ENCODE data around the gene POLR2J.
"Not testable (repeated sequence)": the region's sequence is repeated elsewhere in the genome, so short reads cannot be mapped to it uniquely, and the experiment has no call there.

POLR2J gene

DNA sequence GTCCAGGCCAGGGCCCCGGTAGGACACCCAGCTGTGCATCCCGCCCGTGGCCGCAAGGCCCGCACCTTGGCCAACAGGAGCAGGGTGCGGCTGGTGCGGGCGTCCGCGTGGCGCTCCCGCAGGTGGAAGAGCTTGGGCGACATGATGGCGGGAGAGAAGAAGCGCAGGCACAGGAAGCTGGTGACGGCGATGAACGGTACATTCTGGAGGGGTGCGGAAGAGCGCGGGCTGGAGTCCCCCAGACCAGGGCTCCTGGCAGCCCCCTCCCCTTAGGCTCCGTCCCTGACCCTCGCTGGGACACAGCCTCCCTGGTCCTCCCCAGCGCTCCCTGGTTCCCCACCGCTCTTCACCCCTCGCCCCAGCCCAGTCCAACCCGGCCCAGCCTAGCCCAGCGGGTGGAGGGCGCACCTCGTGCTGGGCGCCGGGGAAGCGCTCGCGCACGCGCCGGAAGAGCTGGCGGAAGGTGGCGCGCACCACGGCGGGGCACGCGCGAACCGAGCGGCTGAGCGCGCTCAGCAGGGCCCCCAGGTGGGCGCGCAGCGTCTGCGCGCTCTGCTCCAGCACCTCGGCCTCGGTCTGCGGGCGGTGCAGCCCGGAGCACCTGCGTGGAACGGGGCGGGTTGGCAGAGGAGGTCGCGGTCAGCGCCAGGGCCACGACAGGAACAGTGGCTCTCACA is 15.9 kb upstream of the POLR2J start:
- not testable (repeated sequence) for DNase-seq

GRCh38 chr7:102494026-102494425 is 15.3 kb upstream of the POLR2J start:
- peak in 1 of 2 donors; percentile 46 for DNase-seq

DNA sequence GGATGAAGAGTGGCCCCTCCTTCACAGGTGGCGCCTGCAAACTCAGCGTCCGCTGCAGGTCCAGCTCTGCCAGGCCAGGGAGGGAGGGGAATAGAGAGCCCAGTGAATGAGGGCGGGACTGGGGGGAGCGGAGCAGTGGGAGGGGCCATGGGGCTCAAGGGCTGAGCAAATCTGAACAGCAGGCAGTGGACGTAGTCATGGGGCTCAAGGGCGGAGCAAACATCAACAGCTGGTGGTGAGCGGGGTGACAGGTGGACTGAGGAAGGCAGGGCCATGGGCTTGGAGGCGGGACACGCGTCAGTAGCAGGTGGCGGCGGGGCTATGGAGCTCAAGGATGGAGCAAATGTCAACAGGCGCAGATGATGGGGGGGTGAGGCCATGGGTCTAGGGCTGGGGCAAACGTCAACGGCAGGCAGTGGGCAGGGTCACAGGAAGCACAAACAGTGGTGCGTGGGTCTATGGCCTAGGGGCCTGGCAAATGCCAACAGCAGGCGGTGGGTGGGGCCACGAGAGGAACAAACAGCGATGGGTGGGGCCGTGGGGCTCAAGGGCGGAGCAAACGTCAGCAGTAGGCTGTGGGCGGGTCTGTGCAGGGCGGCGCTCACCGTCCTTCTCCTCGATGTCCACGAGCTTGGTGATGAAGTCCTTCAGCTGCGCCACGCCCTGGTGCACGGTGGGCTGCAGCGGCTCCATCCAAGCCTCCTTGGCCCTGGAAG is 14.7 kb upstream of the POLR2J start:
- peak in 1 of 2 donors; percentile 24 for DNase-seq

- DNase-seq = peak; percentile 53 to 56
Measured at GRCh38 chr7:102490529-102491075, 11.9 kb upstream of the POLR2J start.

- not testable (repeated sequence) for DNase-seq
Measured at GRCh38 chr7:102484317-102484716, 5.6 kb upstream of the POLR2J start.

GRCh38 chr7:102481962-102482361 is 3.2 kb upstream of the POLR2J start:
- DNase-seq = not testable (repeated sequence)

GRCh38 chr7:102479982-102480637 is 1.4 kb upstream of the POLR2J start:
- peak; percentile 40 to 43 for DNase-seq

- not testable (repeated sequence) for DNase-seq
Measured at GRCh38 chr7:102479209-102479584, 475 bp upstream of the POLR2J start.

DNA sequence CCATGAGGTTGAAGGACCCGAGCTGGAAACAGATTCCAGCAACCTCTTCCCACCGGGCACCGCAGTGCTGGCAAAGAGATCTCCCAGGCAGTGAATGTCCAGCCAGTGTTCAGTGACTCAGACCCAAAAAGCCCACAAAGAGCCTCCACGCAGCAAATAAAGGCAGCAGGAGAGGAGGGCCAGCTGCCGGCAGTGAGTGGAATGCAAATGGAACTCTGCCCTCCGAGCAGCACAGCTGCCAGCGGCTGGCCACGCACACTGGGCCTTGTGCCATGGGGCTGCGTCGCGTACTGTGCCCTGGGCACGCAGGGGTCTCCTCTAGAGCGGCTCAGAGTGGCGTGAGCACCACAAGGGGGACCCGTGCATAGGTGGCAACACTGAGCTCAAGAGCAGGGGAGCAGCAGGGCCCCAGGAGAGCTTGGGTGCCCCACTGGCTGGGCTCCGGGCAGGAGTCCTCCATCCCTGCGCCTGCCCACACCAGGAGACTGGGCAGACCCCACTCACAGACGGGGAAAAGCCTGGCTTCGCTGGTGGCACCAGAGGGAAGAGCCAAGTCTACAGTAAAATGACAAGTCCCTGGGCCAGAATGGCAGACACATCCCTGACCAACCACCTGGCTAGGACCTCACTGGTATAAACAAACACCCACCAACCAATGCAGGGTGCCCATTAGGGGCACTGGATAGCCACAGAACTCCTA is 3.8 kb downstream of the POLR2J start:
- not testable (repeated sequence) for DNase-seq

GRCh38 chr7:102474116-102474515 is 4.6 kb downstream of the POLR2J start:
- not testable (repeated sequence) for DNase-seq

DNA sequence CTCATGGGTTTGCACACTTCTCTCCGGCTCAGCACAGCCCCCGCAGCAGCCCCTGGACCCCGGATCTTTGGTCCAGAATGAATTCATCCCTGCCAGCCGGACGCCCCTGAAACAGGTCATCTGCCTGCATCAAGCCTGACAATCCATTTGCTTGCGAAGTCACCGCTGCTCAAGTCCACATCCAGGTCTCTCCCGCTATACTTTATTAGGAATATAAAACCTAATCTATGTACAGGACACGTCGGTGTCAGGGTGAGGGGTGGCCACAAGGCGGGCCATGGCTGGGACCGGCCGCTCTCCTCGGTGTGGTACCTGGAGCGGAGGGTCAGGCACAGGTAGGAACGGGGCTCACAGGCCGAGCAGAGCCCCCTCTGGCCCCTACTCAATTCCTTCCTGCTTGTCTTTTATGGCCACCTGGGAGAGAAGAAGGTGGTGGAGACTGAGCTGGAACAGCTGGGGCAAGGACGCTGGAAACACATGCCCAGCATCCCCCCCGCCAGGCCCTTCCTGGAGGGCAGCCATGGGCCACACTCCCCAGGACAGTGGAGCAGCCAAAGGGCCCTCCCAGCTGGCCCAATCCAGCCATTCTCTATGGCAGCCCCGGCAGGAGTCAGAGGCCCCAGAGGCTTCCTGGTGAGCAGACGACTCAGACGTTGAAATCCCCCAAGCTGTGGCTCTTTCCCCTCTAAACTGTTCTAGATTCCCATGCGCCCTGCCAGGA is 5.3 kb downstream of the POLR2J start:
- DNase-seq = no peak

GRCh38 chr7:102472126-102473041 is 6.3 kb downstream of the POLR2J start:
- no peak for DNase-seq

DNA sequence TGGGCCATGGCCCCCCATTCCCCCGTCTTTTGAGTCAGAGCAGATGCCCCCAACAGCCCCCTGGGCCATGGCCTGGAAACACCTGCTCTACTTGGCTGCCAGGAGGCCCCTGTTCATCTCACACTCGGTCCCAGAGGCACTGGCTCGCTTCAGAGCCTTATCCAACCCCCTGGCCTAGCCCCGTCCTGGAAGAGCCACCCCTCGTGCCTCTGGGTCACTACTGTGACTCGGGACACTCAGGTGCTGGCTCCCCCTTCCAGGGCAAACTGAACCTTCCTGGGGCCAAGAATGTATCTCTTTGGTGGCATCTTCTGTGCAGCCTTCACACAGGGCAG is 7.0 kb downstream of the POLR2J start:
- no peak for DNase-seq

DNA sequence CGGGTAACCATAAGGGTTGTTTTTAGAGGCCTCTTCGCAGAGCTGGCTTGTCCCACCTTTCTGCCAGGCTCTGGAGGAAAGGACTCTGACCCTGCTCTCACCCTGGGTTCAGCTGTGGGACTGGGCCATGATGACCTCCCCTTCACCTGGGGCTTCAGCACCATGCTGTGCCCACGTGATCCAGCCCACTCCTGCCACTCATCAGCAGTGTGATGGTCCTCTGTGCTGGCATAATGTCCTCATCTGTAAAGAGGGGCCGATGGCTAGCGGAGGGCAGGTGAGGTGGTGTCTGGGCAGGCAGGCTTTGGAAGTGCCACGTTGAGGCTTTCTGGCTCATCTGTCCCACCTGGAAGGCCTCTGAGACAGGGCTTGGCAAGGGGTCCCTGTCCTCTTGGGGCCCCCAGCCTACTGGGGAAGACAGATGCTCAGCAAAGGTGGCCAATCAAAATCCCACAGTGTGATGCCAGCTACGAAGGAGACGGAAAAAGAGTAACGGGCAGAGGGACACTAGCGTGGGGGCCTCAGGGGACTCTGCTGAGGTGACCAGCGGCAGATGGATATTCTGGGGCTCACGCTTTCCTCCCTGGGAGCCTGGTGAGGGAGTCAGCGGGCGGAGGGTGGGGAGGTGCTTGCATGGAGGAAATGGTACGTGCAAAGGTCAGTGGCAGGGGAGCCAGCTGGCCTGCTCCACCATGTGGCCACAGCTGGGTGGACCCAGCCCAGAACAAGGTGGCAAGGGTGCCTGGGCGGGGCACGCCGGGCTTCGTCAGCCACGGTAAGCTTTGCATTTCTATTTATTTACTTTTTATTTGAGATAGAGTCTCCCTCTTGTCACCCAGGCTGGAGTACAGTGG is 8.5 kb downstream of the POLR2J start:
- DNase-seq = no peak

DNA sequence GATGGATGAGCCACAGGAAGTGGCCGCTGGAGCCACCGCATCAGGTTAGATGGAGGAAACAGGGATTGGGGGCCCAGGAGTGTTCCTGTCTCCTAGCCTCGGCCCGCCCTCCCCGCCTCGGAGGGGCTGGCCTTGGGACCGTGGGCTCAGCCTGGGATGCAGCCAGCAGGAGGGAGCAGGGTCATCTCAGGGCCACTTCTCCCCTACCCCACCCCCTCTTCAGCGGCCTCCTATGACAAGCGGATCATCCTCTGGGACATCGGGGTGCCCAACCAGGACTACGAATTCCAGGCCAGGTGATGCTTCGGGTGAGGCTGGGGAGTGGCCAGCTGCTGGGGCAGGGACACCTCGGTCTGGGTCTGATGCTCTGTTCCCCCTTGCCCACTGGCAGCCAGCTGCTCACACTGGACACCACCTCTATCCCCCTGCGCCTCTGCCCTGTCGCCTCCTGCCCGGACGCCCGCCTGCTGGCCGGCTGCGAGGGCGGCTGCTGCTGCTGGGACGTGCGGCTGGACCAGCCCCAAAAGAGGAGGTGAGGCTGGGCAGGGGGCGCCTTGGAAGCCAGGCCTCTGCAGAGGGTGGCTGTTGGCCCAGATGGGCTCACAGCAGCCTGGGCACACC is 9.3 kb downstream of the POLR2J start:
- DNase-seq = no peak

- no peak for DNase-seq
Measured at GRCh38 chr7:102468478-102469350, 10.0 kb downstream of the POLR2J start.

DNA sequence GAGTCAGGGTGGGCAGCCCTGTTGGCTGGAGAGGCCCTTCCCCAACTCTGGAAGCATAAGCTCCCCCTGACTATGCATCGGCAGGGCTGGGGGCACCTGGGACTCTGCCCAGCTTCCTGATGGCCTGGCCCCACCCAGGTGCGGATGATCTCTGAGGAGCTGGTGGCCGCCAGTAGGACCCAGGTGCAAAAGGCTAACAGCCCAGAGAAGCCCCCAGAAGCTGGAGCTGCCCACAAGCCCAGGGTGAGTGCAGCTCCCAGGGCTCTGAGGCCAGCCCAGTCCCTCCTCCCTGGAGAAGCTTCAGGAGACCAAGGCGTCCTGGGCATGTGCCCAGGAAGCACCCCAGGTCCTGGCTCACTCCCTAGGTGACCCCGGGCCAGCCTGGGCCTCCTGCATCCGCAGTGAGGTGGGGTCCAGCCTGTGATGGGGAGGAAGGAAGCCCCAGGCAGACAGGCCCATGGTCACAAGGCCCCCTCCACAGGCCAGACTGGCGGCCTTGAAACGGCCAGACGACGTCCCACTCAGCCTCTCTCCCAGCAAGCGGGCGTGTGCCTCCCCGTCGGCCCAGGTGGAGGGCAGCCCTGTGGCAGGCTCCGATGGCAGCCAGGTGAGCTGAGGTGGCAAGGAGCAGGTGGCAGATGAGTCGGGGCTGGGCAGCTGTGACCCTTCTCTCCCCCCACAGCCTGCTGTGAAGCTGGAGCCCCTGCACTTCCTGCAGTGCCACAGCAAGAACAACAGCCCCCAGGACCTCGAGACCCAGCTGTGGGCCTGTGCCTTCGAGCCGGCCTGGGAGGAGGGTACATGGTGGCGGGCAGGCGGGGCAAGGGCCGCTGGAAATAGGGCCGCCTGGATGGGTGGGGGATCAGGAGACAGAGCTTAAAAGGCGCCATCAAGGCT is 10.9 kb downstream of the POLR2J start:
- DNase-seq = no peak

- no peak for DNase-seq
Measured at GRCh38 chr7:102466097-102466496, 12.6 kb downstream of the POLR2J start.

Data from CD4-positive, alpha-beta T cell treated with Interferon alpha-2 for 1 hour (primary cell).